ENCODE data around the gene TSPAN8. TPM values are rescaled to one million over a fixed set of nuclear protein-coding genes. Genes with fewer than 3 reads are reported as not detected.

Gene TSPAN8
- total and polyA plus RNA-seq, 2 experiments from 2014 or later: not detected

Other genes starting within 250 kb of the TSPAN8 start
- gene PTPRR, start 237.3 kb downstream of the TSPAN8 start, total RNA-seq (2014; rRNA removed; shearing (Covaris generic)): 0.76 and 1.6 TPM in 2 replicates
- gene PTPRR, start 237.3 kb downstream of the TSPAN8 start, polyA plus RNA-seq (2016; fragmentation: Nextera tagmentation; extraction: Ambion mirVana): 0.26 and 0.33 TPM in 2 replicates

Measured in GM23338 (cell line).